ENCODE measurements around the gene APBB2.
A peak's percentile ranks its signal among the peaks of the same experiment; 100 is the strongest.
"Not testable (repeated sequence)": the region's sequence is repeated elsewhere in the genome, so short reads cannot be mapped to it uniquely, and the experiment has no call there.

The APBB2 gene

DNA sequence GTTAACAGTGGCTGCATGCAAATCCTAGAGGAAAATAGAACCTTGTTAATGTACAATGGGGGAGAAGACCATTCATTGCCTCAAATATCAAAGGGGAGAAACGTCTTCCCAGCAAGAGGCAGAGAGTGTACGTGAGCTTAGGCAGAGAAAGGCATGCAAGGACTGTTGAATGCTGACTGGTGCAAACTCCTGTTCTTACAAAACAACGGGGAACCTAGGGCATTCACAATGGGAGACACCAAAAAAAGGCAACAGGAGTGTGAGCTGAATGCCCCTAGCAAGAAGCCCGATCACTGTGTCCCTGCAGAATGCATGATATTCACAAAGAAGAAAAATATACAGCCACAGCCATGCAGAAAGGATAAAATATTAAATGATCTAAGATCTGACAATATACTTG, 279.7 kb downstream of the APBB2 start:
- DNase-seq (ENCODE audit: low read depth) = no peak

DNA sequence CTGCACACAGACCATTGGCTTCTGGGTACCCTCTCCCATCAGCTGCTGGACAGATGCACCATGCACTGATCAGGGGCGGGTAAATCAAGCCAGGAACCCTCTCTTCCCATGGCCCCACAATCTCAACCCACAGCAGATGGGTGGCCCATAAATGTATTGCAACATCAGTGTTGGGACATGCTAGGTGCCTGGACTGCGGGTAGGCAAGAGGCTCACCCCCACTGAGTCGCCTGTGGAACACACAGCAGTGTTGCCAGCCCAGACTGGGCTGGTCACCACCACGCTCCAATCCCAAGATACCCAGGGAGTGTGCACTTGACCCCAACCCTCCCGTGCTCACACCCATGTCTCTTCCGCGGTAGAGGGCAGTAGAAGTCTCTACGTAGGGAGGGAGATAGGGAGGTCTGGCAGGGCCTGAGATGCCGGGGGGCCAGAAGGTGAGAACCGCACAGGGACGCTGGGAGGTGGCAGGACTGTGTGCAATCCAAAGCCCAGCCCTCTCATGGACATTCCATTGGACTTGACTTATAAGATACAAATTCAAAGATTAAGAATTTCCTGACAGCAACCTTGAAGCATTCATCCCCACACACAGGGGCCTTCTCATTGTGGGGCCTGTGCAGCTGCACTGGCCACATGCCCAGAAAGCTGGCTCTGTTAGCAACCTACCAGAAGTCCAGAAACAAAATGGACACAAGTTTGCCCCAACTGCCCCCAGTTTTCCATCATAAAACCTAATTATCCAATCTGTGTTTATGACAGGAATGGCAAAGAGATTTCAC, 280.9 kb downstream of the APBB2 start:
- DNase-seq (ENCODE audit: low read depth) = no peak

DNA sequence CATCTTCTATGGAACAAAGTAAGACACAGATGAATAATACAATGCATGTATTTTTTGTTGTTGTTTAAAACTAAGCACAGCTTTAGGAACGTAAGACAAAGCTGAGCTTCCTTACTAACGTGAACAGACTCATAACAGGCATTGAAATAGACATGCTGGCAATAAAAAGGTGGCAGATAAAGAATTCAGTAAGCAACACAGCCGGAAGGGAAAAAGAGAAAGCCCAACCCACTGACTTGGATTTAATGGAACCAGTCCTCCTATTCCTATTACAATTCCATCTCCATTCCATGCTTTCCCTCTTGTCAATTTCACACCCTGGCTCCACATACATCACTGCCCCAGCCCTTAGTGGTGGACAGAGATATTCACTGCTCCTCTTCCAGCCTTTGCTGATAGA, 282.5 kb downstream of the APBB2 start:
- DNase-seq (ENCODE audit: low read depth) = no peak

DNA sequence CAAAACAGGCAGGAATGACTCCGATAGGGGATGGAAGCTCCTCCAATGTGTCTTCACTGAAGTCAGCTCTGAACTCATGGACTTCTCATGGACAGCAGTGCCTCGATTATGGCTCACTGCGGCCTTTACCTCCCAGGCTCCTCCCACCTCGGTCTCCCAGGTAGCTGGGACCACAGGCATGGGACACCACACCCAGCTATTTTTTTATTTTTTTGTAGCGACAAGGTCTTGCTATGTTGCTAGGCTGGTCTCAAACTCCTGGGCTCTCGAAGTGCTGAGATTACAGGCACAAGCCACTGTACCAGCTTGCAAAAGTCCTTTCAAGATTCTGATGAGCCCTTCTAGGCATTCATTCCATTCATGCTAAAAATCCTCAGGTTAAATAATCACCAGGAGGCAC, 283.1 kb downstream of the APBB2 start:
- DNase-seq (ENCODE audit: low read depth) = no peak

DNA sequence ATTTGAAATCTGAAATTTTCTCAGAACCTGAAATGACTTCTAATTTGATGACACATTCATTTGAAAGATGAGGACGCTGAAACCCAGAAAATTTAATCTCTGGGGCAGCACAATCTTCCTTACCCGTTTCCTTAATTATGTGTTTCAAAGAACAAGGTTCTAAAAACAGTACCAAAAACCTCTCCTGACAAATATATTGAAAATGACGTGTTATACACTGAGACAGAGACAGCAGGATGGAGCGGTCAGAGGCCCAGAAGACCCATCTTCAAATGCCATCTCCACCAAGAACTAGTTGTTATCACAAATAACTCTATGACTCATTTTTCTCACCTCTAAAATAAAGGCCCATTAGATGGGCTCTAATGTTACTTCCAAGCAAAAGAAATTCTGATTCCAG, 287.3 kb downstream of the APBB2 start:
- DNase-seq (ENCODE audit: low read depth) = no peak

DNA sequence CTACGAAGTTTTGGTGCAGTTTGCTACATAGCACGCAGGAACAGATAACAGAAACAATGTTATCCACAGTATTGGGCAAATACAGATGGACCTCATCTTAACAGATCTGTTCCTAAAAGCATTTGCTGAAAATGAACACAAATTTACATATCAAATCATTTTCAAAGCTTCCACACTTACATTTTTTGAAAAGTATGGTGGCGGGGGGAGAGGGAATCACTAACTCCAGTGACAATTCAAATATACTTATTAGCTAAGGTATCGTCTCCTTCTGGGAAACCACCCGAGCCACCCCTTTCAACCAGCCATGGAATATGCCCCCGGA, 289.6 kb downstream of the APBB2 start:
- no peak for DNase-seq (ENCODE audit: low read depth)

DNA sequence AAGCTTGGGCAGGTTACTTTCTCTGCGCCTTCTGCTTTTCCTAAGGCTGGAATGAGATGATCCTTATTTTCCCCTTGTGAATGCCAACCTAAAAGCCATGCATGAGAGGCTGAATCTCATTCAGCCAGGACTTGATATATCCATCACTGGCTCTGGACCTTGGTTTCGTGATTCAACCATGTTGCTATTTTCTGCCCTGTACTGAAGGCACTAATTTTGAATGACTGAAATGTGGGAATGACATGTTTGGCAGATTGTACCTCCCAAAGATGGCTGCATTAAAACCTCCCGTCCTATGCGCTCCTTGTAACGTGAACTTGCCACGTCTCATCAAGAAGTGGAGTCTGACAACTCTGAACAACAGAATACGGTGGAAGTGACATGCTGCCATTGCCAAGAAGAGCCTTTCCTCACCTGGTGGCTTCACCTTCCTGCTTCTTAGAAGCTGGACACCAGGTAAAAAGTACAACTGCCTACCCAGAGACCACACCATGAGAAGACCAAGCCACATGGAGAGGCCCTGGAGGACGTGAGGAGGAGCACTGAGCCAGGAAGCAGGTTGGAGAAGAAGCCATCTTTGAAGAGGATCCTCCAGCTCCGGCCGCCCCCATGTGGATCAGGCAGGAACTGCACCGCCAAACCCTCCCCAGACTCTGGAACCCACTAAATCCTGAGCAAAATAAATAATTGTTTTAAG, 290.1 kb downstream of the APBB2 start:
- peak; percentile 19 for DNase-seq (ENCODE audit: low read depth)

DNA sequence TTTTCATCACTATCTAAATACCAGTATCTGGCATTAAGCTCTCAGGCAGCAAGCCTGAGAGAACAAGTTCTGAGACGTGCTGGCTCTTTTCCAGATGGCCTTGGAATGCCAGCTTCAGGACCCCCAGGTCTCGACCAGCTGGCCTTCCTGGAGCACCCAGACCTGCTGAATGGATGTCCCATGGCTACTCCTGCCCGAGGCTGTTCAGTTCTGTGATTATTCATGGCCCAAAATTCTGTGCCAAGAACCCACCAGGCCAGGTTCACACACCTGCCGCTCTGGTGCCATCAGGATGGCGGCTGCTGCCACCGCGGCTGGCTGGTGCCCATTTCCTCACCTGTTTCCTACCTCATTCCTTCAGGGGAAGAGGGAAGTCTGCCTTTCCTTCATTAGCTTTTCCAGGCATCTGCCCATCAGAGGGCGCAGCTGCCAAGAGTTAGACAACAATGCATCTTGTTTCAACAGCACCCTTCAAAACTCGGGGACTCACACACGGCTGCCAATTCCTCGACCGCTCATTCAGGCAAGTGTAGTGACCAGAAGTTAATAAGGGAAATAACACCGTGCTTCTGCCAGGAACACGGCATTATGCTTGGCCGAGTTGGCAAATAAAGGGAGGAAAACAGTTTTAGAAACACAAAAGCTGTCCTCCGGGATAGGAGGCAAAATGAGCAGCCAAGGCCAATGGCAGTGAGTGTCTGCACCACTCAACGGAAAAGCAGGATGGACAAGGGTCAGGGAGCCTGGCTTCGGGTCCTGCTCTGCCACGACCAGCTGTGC, 290.8 kb downstream of the APBB2 start:
- no peak for DNase-seq (ENCODE audit: low read depth)

DNA sequence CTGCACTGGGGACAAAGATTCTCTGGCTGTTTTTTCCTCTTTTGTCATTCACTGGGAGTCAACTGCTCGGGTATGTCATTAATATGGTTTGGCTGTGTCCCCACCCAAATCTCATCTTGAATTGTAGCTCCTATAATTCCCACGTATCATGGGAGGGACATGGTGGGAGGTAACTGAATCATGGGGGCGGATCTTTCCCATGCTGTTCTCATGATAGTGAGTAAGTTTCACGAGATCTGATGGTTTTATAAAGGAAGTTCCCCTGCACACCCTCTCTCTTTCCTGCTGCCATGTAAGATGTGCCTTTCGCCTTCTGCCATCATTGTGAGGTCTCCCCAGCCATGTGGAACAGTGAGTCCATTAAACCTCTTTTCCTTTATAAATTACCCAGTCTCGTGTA, 294.4 kb downstream of the APBB2 start:
- not testable (repeated sequence) for DNase-seq (ENCODE audit: low read depth)

DNA sequence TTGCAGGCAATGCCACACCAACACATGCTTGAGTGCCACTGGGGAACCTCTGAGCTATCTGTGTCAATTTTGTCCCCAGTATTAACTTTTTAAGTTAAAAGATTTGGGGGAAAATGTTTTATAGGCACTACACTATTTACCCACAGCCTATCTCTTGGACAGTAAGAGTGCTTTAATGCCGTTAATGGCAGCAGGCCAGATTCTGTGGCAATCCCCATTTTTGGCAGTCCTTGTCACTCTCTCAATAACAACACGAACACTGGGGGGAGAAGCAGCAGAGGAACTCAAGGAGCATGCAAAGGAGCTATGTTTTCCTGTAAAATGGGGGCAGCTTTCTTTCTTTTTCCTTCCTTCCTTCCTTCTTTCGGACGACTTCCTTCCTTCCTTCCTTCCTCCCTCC, 296.0 kb downstream of the APBB2 start:
- no peak for DNase-seq (ENCODE audit: low read depth)

DNA sequence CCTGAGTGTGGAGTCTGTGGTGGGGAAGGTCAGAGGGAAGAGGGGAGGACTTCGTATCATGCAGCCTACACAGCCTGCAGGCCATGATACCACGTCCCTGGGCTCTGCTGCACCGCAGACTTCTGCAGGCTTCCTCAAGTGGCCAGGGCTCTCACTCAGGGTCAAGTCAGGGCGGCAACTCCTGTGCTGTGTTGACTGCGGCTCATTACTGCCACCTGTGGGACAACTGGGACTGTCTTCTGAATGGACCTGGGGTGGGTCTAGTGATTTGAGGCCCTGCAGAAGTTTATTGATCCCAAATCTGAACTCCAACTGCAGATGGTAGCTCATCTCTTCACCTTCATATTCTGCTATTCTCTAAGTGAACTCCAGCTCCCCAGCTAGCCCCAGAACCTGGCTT, 297.5 kb downstream of the APBB2 start:
- DNase-seq (ENCODE audit: low read depth) = no peak

DNA sequence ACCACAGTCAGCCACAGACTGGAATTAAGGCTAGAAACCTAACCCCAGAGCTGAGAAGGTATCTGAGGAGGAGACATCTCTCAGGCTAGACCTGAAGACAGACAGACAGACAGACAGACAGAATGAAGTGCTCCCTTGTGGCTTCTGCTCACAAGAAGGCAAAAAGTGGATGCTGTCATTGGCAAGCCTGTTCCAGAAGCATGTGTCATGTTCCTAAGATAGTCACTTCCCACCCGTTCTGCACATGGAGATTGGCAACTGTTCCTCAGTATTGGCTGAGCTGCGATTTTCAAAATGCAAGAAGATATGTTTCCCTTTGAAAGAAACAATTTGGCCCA, 298.2 kb downstream of the APBB2 start:
- DNase-seq (ENCODE audit: low read depth) = no peak

DNA sequence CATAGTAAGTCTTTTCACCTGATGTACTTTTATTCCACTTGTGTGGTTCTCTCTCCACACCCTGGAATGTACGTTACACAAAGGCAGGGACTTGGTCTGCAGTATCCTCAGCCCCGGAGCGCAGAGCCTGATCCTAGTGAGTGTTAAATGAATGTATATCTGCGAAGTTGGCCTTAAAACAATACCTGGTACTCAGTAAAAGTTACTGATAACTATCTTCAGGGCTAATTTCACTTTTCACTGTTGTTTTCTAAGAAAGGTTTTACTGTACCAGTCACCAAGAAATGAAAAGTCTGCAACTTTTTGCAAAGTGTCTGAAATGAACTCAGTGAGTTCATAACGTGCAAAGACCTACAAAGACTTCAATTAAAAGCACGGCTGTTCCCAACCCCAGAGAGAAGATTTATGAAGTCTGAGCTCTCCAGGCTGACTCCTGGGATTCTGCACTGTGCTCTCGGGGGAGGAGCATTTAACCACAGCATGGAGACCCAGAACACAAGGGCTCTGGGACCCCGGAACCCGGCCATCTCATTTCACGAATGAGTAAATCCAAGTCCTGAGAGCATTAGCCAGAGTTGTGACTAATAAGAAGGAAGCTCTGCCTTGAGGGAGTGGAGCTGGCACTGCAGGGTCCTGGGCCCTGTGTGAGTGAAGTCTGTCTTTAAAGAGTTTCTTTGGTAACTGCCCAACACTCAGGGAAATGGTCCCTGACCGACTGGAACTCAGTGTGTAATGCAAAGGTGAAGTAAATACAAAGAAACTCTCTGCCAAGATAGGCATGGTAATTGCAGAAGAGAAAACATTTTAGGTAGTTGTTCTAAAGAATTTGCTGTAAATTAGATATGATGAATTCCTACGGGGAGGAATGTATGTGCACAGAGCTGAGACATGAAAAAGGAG, 298.8 kb downstream of the APBB2 start:
- no peak for DNase-seq (ENCODE audit: low read depth)

DNA sequence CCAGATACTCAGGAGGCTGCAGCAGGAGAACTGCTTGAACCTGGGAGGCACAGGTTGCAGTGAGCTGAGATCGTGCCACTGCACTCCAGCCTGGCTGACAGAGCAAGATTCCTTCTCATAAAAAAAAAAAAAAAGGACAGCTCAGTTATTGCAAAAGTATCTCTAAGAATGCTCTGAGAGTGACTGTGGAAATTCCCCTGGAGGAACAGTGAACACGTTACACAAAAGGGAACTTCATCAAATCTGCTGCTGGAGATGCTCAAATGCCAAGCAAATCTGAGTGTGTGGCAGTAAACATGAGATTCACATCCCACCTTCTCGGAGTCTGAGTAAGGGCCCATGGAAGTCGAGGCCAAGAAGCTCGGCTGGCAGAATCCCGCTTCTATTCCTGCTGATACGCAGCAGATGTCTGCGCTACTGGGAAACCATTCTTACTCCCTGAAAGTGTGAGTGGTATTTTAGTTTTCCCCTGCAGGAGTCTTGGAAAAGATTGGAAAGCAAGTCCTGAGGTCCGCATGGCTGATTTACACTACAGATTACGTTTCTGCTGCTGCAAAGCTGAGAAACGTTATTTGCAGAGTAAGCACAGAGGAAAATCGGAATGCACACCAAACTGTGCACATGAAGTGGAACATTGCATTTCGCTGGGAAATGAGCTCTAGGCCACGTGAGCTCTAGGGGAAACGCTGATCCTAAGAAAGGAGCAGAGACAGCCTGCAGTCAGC, 301.7 kb downstream of the APBB2 start:
- no peak for DNase-seq (ENCODE audit: low read depth)

DNA sequence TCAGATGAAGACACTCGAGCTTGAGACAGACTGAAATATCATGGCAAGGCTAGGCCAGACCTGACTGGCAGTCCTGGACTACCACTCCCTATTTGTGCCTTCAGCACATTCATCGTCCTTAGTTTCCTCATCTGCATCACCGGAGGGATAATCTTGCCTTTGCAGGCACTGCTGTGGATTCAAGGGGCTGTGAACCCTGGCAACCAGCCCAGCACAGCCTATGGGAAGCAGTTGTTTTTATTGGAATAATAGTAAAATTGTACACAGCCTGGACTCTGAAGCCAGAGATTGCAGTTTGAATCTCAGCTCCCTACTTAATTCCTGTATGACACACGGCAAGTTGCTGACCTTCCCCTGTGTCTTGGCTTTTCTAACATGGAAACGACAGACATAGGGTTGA, 303.6 kb downstream of the APBB2 start:
- DNase-seq (ENCODE audit: low read depth) = no peak

DNA sequence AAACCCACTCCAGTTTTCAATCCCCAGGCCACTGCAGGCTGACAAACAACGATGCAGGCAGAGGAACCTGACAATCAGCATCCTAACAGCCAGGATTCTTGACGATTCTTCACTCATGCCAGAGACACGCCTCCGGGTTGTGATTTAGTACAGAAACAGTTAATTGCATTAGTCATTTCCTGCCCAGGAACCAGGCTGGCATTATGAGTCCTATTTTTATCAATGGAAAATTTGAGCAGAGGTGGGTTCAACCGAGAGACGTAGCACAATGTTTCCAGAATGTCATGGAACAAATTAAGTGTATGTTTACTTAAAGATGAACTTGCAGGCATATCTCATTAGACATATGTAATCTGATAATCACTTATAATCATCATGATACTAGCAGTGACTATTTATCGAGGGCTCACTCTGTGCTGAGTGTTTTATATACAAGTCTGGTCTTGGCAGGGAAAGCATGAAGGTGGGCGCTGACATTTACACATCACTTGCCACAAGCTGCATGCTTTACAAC, 304.9 kb downstream of the APBB2 start:
- no peak for DNase-seq (ENCODE audit: low read depth)

DNA sequence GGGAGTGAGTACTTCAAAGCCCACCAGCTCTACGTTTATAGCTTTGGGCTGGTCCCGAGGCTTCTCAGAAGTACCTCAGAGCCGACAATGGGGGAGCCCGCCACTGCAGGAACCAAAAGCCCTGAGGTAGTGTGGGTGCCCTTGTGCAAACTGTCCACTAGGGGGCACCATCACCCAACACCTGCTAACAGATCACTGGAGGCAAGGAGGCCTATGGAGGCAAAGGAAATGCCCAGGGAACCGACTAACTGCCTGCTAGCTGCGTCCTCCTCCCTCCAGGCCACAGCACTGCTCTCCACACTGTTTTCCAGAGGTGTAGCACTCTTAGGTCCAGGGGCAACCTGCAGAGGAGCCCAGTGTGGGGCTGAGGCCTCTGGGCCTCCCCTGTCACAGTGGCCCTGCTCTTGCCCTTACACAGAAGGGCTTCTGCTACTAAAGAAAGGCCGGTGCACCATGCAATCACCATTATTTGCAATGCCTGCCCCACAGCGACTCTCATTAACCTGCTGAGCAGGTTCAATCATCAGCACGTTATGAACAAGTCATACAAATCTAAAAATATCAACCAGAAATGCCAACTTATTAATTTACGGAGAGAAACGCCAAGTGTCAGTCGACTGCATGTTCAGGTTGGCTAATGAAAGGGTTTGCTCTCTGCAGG, 305.5 kb downstream of the APBB2 start:
- peak; percentile 34 for DNase-seq (ENCODE audit: low read depth)

DNA sequence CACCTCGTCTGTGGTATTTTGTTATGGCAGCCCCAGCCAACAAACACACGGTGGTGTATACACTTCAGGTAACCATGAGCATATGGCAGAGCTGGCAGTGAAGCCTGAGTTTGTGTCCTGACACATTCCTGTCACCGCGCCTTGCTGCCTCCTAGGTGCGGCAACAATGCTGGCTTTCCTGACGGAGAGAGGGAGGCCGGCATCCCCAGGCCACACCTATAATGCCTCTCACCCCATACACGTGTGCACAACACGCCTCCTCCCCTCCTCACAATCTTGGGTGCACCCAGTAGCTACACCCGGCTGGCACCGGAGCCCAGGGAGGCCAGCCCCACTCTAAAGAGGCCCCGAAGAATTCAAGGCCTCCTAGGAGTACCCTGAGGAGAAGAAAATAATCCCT, 306.0 kb downstream of the APBB2 start:
- no peak for DNase-seq (ENCODE audit: low read depth)

DNA sequence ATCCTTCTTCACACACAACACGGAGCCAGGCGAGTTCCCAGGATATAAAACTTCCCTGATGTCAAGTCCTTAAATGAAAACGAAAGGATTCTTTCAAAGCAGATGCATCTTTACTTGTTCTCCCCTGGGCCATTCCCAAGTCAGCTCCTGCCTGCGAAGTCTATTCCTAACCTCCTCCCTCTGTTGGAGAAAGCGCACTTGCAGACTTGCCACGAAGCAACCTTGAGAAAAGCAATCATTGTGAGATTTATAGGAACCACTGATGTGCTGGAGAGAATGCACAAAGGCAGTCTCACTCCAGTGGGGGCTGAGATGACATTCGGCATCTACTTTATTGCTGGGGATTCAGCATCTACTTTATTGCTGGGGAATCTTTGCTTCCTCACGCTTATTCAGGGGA, 308.9 kb downstream of the APBB2 start:
- no peak for DNase-seq (ENCODE audit: low read depth)

DNA sequence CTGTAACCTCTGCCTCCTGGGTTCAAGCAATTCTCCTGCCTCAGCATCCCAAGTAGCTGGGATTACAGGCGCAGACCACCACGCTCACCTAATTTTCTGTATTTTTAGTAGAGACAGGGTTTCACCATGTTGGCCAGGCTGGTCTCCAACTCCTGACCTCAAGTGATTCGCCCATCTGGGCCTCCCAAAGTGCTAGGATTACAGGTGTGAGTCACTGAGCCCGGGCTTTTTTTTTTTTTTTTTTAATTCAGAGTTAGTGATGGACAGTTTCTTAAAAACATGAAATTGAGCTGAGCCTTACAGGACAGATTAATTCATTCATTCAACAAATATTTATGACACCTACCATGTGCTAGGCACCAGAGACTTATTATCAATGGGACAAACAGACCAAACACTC, 313.8 kb downstream of the APBB2 start:
- not testable (repeated sequence) for DNase-seq (ENCODE audit: low read depth)

Measured in activated T-helper 1 cell treated with Interleukin-2 at 50 U/mL for 16 hours (primary cell).